ENCODE results near the gene SLIT1.

DNA sequence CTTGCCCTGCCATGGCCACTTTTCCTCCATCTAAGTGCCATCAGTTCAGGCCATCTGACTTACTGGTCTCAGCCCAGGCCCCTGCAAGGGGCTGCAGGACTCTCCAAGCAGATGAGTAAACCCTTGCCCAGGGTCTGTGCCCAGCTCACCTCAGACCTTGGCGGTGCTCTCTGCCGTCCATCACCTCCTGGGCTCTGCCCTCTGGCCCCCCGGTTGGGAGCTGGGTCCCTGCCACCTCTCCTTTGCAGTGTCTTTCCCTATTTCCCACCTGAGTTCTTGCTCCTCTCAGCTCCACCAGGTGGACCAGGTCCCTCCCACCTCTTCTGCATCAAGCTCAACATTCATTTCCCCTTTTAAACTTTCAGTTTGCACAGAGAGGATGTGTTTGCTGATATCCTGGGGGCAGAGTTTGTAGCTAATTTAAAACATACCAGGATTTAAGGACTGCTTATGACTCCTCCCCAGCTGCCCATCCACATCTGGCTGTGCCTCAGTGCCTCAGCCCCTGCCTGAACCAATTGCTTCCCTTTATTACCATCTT lies 135.5 kb downstream of the SLIT1 start:
- TF ChIP-seq, protein P1, sequence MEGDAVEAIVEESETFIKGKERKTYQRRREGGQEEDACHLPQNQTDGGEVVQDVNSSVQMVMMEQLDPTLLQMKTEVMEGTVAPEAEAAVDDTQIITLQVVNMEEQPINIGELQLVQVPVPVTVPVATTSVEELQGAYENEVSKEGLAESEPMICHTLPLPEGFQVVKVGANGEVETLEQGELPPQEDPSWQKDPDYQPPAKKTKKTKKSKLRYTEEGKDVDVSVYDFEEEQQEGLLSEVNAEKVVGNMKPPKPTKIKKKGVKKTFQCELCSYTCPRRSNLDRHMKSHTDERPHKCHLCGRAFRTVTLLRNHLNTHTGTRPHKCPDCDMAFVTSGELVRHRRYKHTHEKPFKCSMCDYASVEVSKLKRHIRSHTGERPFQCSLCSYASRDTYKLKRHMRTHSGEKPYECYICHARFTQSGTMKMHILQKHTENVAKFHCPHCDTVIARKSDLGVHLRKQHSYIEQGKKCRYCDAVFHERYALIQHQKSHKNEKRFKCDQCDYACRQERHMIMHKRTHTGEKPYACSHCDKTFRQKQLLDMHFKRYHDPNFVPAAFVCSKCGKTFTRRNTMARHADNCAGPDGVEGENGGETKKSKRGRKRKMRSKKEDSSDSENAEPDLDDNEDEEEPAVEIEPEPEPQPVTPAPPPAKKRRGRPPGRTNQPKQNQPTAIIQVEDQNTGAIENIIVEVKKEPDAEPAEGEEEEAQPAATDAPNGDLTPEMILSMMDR (IDR thresholded peaks at IDR 0.05): no peak
- TF ChIP-seq POLR2A (IDR thresholded peaks at IDR 0.05): no peak
